GM10847 (cell line): ENCODE data around the gene LLGL2.

Source experiments
- POLR2A ChIP-seq: IDR thresholded peaks from 2 replicates; pipeline ENCODE4 v1.6.1; 2011; ENCODE audit not compliant: insufficient read length; ENCODE audit errors: extremely low read depth

The LLGL2 gene

GRCh38 chr17:75524970-75525805, at the start of gene LLGL2:
Gene LLGL2 (plus strand): TSS chr17:75525697. CDS start chr17:75543427, 17,730 bp downstream.
- peak; percentile 19 for TF ChIP-seq POLR2A

- TF ChIP-seq POLR2A: no peak
Observed at GRCh38 chr17:75475851-75476250, 49.6 kb upstream of the LLGL2 start.

- TF ChIP-seq POLR2A: no peak
Observed at GRCh38 chr17:75476271-75476671, 49.2 kb upstream of the LLGL2 start.

- TF ChIP-seq POLR2A: no peak
Observed at GRCh38 chr17:75476752-75477489, 48.6 kb upstream of the LLGL2 start.

GRCh38 chr17:75478508-75478907, 47.0 kb upstream of the LLGL2 start:
- no peak for TF ChIP-seq POLR2A

- no peak for TF ChIP-seq POLR2A
Observed at GRCh38 chr17:75480281-75480680, 45.2 kb upstream of the LLGL2 start.

- TF ChIP-seq POLR2A: no peak
Observed at GRCh38 chr17:75481194-75482068, 44.1 kb upstream of the LLGL2 start.

- no peak for TF ChIP-seq POLR2A
Observed at GRCh38 chr17:75482098-75482942, 43.2 kb upstream of the LLGL2 start.

GRCh38 chr17:75485688-75486087, 39.8 kb upstream of the LLGL2 start:
- no peak for TF ChIP-seq POLR2A

GRCh38 chr17:75486151-75486550, 39.3 kb upstream of the LLGL2 start:
- no peak for TF ChIP-seq POLR2A

GRCh38 chr17:75486951-75487350, 38.5 kb upstream of the LLGL2 start:
- no peak for TF ChIP-seq POLR2A

GRCh38 chr17:75487351-75488070, 38.0 kb upstream of the LLGL2 start:
- no peak for TF ChIP-seq POLR2A

- no peak for TF ChIP-seq POLR2A
Observed at GRCh38 chr17:75488693-75489510, 36.6 kb upstream of the LLGL2 start.

- no peak for TF ChIP-seq POLR2A
Observed at GRCh38 chr17:75489511-75489955, 36.0 kb upstream of the LLGL2 start.
